SIG-M5 (cell line): Measurements from ENCODE around the gene BORCS8.
A peak's percentile ranks its signal among the peaks of the same experiment; 100 is the strongest.
"Not testable (repeated sequence)": the region's sequence is repeated elsewhere in the genome, so short reads cannot be mapped to it uniquely, and the experiment has no call there.

Source experiments
- DNase-seq: peaks from one replicate; lab custom pipeline; 2025; lab: John Stamatoyannopoulos, UW

BORCS8 gene

DNA sequence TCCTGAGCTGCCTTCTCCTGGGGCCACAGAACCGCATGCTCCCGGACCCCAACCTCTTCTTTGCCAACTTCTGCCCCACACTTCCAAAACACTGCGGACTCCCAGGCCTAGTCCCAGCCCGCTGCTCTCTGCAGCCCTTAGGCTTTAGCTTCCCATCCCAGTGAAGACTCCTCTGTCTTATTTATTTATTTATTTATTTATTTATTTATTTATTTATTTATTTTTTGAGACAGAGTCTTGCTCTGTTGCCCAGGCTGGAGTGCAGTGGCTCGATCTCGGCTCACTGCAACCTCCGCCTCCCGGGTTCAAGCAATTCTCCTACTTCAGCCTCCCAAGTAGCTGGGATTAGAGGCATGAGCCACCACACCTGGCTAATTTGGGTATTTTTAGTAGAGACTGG lies 43.4 kb downstream of the BORCS8 start:
- not testable (repeated sequence) for DNase-seq

DNA sequence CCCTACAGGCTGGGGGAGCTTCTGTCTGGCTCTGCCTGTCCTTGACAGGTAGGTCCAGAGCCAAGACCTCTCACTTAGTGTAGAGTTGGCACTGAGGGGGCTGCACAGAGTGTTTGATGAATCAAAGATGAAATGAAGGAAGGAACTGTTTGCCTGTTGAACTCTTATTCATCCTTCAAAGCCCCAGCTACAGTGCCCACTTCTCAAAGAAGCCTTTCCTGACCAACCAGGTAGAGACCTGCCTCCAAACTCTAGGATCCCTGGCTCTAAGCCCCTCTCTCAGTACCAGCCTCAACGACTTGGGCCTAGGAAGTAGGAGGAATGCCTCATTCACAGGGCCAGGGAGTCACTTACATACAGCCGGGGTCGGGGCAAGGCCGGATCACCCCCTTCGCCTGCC lies 44.6 kb downstream of the BORCS8 start:
- DNase-seq, result no peak

DNA sequence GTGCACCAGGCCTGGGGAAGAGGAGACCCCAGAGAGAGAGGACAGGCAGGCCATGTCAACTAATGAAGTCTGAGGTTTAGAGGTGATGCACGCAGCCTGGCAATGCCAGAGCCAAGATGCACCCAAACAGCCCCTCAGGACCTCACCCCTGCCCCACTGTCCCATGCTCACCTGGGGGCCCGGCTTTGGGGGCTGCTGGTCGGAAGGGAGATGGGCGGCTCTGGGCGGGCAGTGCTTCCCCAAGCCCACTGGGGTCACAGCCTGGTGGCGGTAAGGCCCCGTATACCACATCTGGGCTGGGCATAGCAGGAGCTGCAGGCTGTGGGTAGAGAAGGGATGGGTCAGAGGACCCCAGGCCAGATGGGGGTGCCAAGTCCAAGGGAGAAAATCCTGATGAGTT lies 45.1 kb downstream of the BORCS8 start:
- no peak for DNase-seq

DNA sequence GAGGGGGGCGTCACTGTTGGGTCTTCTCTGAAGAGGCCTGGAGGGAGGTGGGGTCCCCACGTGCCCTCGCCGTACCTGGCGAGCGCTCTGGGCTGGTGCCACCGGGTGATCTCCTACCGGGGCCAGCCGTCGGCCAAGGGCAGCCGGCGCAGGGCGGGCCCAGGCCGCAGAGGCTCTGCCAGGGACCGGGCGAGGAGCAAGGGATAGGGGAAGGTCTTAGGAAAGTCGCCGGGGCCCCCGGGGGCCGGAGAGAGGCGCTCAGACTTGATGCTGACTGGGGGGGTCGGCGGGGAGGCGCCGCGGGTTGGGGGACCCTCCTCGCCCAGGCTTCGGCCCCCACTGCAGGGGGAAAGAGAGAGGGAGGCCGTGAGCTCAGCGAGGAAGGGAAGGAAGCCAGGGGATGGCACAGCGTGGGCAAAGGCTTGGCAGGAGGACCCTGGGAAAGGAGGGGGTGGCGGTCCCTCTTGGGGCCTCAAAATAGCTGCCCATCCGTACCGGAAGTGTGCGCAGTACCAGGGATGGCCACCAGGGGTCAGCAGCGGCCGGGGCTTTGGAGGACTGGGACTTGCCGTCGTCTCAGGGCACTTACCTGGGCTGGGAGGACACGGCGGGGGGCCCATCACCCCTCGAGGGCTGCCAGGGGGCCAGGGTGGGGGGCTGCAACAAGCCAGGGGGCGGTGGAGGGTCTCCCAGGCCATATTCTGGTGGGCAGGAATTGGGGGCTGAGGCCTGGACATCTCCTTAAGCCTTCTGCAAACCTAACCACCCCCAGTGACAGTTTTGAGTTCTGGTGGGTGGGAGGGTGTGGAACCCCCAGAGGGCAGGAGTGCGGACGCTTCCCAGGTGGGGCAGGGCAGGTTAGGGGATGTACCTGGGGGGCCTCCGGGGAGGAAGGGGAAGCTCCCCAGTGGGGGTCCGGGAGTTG lies 46.0 kb downstream of the BORCS8 start:
- no peak for DNase-seq

- no peak for DNase-seq
Observed at GRCh38 chr19:19145281-19145680, 46.7 kb downstream of the BORCS8 start.

DNA sequence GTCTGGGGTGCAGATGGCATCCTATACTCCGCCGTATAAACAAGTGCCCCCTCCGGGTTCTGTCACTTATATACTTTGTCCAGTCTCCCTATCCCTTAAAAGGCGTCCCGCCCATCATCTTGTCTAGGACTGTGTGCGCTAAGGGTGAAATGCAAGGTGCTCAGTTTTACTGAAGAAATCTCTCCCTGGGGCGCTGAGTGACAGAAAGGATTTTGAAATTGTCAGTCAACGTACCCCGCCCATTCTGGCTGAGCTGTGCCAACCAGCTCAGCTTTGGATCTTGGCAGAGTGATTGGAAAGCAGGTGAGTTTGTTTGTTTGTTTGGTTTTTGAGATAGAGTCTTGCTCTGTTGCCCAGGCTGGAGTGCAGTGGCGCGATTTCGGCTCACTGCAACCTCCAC lies 49.6 kb downstream of the BORCS8 start:
- DNase-seq, result no peak

- DNase-seq, result no peak
Observed at GRCh38 chr19:19140476-19140875, 51.5 kb downstream of the BORCS8 start.

DNA sequence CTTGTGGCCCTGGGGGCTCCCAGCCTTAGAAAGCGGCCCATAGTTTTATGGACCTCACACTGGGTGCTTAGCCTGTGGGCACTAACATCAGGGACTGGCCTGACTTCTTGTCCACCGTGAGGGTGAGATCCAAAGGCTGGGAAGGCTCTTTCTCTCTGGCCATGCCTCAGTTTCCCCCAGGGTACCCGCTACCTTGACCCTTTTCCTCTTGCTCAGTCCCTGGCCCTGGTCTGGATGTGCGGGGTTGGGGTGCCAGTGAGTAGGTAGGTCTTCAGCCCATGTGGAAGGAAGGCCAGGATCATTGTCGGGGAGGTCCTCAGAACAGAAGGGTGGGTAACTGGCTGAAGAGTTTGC lies 52.1 kb downstream of the BORCS8 start:
- no peak for DNase-seq

DNA sequence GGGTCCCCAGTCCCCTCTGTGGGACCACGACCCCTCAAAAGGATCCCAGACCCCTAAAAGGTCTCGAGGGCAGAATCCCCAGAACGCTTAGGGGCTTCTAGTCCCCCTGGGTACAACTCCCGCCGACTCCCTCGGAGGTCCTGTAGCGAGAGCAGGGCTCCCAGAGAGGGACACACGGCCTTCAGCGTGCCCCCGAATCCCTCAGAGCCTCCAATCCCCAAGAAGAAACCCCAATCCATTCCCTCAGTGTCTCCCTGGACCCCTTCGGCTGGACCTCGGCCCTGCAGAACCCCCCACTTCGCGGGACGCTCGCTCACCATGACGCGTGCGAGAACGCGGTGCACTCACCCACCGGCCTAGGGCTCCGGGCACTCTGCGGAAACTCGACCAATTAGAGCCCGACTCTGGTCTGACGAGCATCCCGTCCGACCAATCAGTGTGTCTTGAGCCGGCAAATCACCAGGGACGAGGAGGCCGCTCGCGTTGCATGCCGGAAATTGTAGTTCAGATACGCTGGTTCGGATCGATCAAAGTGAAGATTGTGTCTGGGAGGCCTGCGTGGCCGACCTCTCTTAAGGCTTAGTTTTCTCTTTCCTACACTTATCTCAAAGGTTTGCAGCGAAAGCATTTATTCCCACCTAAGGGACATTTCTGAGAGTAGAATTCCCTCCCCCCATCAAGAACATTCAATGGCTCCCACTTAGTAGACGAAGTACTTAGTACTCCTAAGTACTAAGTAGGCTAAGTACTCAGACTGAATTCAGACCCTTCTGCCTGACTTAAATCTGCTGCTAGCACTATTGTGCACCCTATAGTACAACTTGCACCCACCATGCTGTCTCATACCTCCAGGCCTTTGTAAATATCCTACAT lies 53.6 kb downstream of the BORCS8 start, which contains the start of gene TMEM161A:
TMEM161A (minus strand) TSS at position 370 of the 873 bp plus-strand sequence; CDS start at position 320, 50 bp downstream.
- peak; percentile 91 for DNase-seq

- DNase-seq, result no peak
Observed at GRCh38 chr19:19137556-19138108, 54.3 kb downstream of the BORCS8 start.

DNA sequence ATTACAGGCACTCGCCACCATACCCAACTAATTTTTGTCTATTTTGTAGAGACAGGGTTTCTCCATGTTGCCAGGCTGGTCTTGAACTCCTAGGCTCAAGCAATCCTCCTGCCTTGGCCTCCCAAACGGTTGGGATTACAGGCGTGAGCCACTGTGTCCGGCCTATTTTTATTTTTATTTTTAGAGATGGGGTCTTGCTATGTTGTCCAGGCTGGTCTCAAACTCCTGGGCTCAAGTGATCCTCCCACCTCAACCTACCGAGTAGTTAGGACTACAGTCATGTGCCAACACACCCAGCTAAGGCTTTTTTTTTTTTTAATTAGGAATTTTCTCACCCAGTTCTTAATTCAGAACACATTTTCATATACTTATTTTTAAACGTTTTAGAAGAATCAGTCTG lies 56.2 kb downstream of the BORCS8 start:
- DNase-seq, result not testable (repeated sequence)

GRCh38 chr19:19134687-19135158 lies 57.2 kb downstream of the BORCS8 start:
- no peak for DNase-seq

GRCh38 chr19:19133985-19134384 lies 58.0 kb downstream of the BORCS8 start:
- DNase-seq, result no peak

GRCh38 chr19:19132912-19133311 lies 59.0 kb downstream of the BORCS8 start:
- no peak for DNase-seq

GRCh38 chr19:19131989-19132388 lies 60.0 kb downstream of the BORCS8 start:
- DNase-seq, result no peak
